GM18868 (cell line): ENCODE measurements around the gene MCF2L2.
A peak's percentile ranks its signal among the peaks of the same experiment; 100 is the strongest.

Experiments
- ATAC-seq: cut with Tn5 transposase; IDR thresholded peaks from one replicate; pipeline ENCODE4 v1.9.1; 2021; ENCODE audit warnings: mild to moderate bottlenecking, moderate library complexity; ENCODE audit not compliant: unreplicated experiment

MCF2L2 gene

GRCh38 chr3:183272791-183273190 is 155.6 kb downstream of the MCF2L2 start:
- no peak for ATAC-seq

DNA sequence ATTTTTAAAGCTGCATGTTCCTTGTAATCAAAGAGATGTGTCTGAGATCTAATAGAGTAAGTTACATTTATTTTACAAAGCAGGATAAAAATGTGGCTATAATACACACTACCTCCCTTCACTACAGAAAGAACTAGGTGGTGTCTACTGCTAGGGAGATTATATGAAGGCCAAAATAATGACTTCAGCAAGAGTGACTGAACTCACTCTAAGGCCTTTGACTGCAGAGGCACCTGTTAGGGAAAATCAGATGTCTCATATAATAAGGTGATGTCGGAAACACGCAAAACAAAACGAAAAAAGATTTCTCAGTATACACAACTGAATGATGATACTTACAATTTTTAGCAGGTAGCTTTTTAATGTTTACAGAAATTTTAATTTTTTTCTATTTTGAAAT is 156.3 kb downstream of the MCF2L2 start:
- no peak for ATAC-seq

- ATAC-seq = no peak
These were observed 158.1 kb downstream of the MCF2L2 start for GRCh38 chr3:183270344-183270743.

- no peak for ATAC-seq
These were observed 159.1 kb downstream of the MCF2L2 start for GRCh38 chr3:183269345-183269744.

GRCh38 chr3:183268366-183268765 is 160.1 kb downstream of the MCF2L2 start:
- no peak for ATAC-seq

DNA sequence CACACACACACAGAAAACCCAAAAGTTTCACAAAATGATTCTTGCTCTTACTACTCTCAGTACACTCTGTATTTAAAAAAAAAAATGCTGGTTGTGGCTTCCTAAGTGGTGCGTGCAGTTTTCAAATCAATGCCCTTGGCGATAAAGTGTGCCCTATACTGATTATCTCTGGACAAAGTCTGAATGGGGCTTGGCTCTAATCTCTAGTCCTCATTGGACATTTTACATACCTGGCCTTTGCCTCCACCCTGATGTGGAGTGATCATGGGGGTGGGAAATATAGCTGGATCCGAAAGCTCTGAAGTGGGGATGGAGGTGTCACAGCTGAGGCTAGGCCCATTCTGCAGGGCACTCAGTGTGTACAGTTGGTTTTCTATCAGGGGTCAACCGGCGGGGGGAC is 161.3 kb downstream of the MCF2L2 start:
- ATAC-seq = no peak

DNA sequence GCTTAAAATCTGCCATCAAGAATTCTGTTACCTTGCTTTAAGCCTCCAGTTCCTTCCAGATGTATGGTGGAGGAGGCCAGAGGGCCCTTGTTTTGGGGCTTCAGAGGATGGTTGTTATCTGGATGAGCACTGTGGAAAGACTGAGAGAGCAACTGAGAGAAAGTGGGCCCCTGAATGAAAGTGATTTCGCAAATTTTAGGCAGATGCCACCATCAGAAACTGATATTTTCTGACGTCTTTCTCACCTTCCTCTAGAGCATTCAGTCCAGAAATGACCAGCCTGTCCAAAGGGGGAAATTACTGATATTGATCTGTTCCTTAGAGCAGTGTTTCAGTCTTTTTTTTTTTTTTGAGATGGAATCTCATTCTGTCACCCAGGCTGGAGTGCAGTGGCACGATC is 162.0 kb downstream of the MCF2L2 start:
- no peak for ATAC-seq

GRCh38 chr3:183265834-183266417 is 162.5 kb downstream of the MCF2L2 start:
- ATAC-seq = no peak

DNA sequence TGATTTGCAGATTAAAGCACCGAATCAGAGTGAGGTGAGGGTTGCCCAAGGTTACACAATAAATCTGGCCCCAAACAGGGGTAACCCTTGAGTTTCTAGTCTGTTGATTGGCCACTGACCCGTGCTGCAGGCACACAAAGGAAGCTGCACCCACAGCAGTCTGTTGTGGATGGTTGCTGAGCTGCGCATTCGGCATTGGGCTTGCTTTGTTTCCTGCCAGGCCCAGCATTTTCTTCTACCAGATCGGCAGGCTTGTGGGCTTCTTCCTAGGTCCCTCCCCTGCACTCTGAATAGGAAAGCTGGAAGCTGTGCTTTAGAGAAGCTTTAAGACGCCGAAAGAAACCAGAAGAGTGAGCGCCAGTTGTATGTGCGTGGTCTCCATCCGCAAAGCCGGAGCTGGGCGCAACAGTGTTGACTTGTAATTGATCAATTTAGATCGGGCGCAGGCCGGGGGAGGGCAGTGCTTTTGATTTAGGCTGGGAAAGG is 163.2 kb downstream of the MCF2L2 start:
- ATAC-seq = no peak

DNA sequence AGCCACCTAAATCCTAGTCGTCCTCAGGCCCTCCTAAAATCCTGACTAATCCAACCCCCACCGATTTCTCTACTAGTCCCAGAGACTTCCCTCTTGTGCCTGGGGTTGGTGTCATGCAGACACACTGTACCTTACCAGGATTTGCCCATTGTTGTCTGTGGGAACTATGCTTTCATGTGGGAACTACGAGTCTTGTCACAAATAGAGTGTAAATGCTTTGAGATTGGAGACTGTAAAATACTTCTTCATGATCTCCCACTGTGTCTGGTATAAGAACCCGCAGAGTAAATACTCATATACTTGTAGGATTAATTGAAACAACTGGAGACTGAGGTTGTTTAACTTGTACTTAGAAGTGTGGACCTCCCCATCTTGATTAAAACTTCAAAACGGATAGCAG is 164.2 kb downstream of the MCF2L2 start:
- no peak for ATAC-seq

DNA sequence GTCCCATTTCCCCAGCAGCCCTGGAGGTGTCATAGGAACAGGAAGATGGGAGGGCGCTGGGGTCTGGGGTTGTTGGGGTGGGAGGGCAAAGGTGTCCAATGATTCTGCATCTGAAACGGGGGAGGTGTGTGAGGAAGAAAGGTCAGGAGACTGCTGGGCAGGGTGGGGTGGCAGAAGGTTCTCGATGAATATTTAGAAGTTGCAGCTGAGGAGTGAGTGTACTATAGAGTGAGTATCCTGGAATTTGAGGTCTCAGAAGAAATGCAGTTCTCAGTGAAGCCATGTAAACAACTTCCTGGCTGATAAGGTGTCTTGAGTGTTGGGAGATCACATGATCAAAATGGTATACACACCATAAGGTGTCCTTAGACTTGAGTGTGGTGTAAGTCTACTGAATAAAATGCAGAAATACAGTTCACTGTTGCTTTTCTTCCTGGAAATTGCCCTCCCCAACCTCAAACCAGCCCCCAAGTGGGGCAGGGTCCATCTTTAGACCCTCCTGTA is 165.5 kb downstream of the MCF2L2 start:
- ATAC-seq = no peak

DNA sequence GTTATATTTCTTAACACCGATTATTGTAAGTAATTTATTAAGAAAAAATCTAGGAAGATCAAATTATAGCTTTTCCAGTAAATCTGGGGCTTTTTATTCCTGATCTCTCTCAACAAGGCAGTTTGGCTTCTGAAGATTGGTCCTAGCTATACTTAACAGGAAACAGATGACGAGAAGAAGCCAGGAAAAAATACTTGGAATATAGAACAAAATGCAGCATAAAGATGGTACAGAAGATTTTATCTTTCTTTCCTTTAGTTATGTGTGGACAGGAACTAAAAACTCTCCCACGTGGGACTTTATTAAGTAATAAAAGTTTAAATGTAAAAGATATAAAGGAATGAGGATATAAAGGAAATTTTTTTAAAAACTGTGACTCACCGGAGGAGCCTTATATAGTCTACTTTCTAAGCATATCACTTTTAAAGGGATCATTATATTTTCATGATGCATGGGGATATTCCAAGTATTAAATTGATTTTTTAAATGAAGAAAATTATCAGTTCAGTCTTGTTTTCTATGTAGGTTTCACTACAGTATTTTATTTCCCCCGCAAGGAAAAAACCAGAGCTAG is 167.2 kb downstream of the MCF2L2 start:
- no peak for ATAC-seq

GRCh38 chr3:183260167-183260904 is 168.1 kb downstream of the MCF2L2 start:
- no peak for ATAC-seq

DNA sequence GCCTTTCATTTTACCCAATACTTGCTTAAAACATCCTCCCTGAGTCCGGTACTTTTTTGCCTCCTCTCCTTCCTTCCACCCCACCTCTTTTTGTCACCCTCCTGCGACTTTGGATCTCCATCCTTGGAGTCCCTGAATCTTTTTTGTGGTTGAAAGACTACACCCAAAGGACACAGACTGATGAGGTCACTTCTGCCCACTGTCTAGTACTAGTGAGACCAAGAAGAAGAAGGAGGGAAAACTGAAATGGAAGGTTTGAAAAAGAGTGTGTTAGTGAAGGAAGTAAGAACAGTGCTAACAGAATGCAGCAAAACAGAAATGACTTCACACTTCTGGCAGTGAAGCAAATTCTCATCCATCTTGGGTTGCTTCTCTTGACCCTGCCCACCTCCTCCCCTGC is 168.8 kb downstream of the MCF2L2 start:
- ATAC-seq = no peak

DNA sequence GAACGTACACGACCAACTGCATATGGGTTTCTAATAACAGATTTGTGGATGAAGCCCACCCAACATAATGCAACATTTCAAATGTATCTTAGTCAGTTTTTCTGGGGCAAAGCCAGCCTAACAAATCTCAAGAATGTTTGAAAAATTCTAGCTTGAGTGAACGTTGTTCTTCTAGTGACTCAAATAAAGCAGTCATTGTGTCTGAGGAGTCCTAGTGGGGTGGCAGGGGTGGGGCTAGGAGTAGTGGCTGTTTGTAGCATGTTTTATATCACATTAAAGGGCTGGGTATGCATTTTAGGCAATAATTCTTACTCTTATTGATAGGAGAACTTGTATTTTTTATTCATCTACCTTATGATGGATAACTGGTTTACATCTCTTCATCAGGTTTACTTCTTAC is 169.3 kb downstream of the MCF2L2 start:
- ATAC-seq = no peak

DNA sequence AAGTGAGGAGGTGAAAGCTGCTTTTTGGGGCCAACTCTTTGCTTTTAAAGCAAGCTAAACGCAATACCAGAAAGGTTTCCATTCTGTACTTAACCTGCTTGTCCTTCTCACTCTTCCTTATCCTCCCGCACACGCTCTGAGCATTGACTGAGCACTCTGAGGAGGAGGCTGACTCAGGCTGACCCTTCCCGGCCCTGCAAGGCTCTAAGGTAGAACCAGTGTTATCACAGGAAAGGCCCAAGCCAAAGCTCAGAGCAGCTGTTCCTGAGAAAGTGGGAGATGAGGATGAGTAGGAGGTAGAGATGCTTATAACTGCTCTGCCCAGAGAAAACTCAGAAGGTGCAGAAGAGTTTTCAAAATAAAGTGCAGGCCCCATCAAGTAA is 173.1 kb downstream of the MCF2L2 start:
- no peak for ATAC-seq

DNA sequence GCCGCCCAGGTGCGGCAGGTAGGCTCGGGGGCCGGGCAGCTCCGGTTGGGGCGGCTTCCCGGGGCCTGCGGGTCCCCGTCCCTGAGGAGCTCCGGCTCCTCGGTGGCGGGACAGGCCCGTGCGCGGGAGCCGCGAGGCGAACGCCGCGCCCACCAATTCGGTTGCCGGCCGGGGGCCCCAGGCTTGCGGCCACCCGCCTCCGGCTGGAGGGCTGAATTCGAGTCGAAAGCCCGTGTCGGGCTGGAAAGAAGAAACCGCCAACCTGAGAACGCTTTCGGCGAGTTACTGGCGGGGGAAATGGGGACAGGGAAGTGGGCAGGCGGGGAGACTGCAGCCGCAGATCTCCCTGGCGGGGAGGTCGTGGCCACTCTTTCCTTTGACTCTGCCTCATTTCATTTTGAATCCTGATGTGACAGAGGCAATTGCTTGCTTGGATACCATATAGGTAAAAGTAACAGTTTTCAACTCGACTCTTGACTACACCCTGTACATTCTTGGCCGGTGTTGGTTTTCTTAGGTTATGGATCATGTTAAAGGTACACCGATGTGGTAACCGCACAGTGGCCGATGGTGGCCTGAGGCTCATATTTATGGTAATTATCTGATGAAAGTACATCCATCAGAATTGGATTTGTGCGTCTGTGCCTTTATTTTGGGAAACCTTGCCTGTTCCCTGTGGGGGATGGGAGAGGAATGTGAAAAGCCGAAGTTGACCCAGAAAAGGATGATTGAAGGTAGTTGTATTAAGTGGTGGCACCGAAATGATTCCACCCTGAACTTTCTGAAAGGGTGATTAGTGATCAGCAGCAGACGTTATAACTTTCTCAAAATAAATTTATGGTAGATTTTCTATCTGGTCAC is 173.7 kb downstream of the MCF2L2 start:
- ATAC-seq = peak; percentile 20

GRCh38 chr3:183253528-183254486 is 174.6 kb downstream of the MCF2L2 start:
- peak; percentile 56 for ATAC-seq

- ATAC-seq = no peak
These were observed 175.4 kb downstream of the MCF2L2 start, which contains the start of gene B3GNT5 for GRCh38 chr3:183252973-183253527. Gene B3GNT5 (plus strand): TSS chr3:183253253. CDS start chr3:183269799, 16,546 bp downstream.
